Gastrocnemius medialis (tissue), 4 donors: ENCODE measurements around the gene IMPDH1. TPM values are rescaled to one million over a fixed set of nuclear protein-coding genes. Genes with fewer than 3 reads are reported as not detected.

ENCODE experiments used
- ATAC-seq, 2 donors: fragments of 150-250 bp; one replicate each; pipeline ENCODE4 v1.9.1; 2016
- DNase-seq, 2 donors: peaks; one replicate each; pipeline ENCODE4 v3.0.0-alpha.2; 2019
- H3K27ac ChIP-seq, 4 donors: fragments of 200-600 bp; sonication (generic); 1 replicate in 1 of 4; 2 replicates in 3 of 4; pipeline ENCODE4 v1.5.1; 2016 to 2018; ENCODE audit warnings: mild to moderate bottlenecking in 2 of 4, moderate library complexity in 1 of 4
- H3K27me3 ChIP-seq, 3 donors: fragments of 200-600 bp; sonication (generic) in 2 of 3; 1 replicate in 1 of 3; 2 replicates in 2 of 3; pipeline versions ENCODE4 v1.5.1 to v1.6.0; 2016 to 2019; ENCODE audit warnings: mild to moderate bottlenecking in 1 of 3, moderate library complexity in 1 of 3
- H3K36me3 ChIP-seq, 2 donors: fragments of 200-600 bp; sonication (generic) in 1 of 2; one replicate each; pipeline ENCODE4 v1.5.1; 2017 to 2018
- H3K4me1 ChIP-seq, 2 donors: fragments of 200-600 bp; sonication (generic) in 1 of 2; one replicate each; pipeline ENCODE4 v1.5.1; 2016 to 2017; ENCODE audit warnings: mild to moderate bottlenecking in 2 of 2
- H3K4me3 ChIP-seq, 4 donors: fragments of 200-600 bp; sonication (generic) in 3 of 4; 1 replicate in 1 of 4; 2 replicates in 3 of 4; pipeline ENCODE4 v1.5.1; 2016 to 2019; ENCODE audit warnings: mild to moderate bottlenecking in 2 of 4
- H3K9me3 ChIP-seq, 3 donors: fragments of 200-600 bp; sonication (generic) in 2 of 3; 1 replicate in 1 of 3; 2 replicates in 2 of 3; pipeline ENCODE4 v1.5.1; 2016 to 2019
- CTCF ChIP-seq, 5 experiments: fragments of 450-650 bp in 3 of 5; fragments of 200-600 bp in 2 of 5; sonication (generic) in 2 of 5; IDR thresholded peaks in 4 of 5; conservative IDR thresholded peaks in 1 of 5; 1 replicate in 4 of 5; 2 replicates in 1 of 5; pipeline ENCODE4 v1.5.1; 2016 to 2019; ENCODE audit warnings: antibody characterized with exemption in 5 of 5, mild to moderate bottlenecking in 3 of 5, moderate library complexity in 3 of 5
- POLR2A ChIP-seq, 2 donors: fragments of 450-650 bp; IDR thresholded peaks; one replicate each; pipeline ENCODE4 v1.6.1; 2017; ENCODE audit warnings: antibody characterized with exemption in 2 of 2, mild to moderate bottlenecking in 2 of 2, moderate library complexity in 2 of 2
- in situ Hi-C, 4 donors: fragments of 200-750 bp; cut with MboI; loops; one replicate each; pipeline versions ENCODE4 v1.15.0 to v1.8.0; 2017; ENCODE audit warnings: low sequenced_read_pairs in 4 of 4
- intact Hi-C: fragments of 100-400 bp; cut with DNase I; formaldehyde crosslinking; loops from one replicate; pipeline ENCODE4 v1.15.1; 2023; ENCODE audit warnings: low total_unique reads
- total RNA-seq, 4 donors: library from RNA; depleted of rRNA; stranded (reverse); fragments of >200 nt; gene quantifications; one replicate each; pipeline versions ENCODE4 v1.1.0 to v1.2.3, GENCODE V29; 2016

The IMPDH1 gene
- total RNA-seq, 4 donors from 2014 or later = 4.0 to 7.1 (median 4.9) TPM

DNA sequence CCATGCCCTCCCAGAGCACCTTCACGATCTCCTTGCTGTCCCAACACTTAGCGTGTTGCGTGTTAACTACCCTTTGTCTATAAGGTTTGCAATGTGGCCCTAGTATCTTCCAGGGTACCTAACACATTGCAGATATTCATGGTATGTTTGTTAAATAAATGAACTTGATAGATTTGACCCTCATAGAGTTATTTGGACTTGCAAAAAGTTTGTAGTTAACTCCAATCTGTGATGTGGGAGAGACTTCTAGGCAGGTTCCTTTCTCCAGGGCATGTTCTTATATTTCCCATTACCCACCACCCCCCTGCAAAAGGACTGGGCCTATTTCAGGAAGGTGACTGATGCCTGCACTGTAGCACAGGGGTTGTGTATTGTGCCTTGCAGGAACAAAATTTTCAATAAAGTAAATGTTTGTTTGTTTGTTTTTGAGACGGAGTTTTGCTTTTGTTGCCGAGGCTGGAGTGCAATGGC, 46.5 kb upstream of the IMPDH1 start:
- in situ Hi-C loops (loop anchor here in 3 of 4 donors (25.0 kb wide), 2 partner anchors 406 to 431 kb away; partner anchors contain the start of gene ATP6V1F (in 1 of the 3)), intact Hi-C loops (loop anchor here (10.0 kb wide), 2 partner anchors 79 to 871 kb away; partner anchors contain the start of genes ARF5 and GCC1)
- Histone ChIP-seq H3K27me3 (no peaks in the 10 kb centered on the region), H3K4me1 (peaks cover 20 to 22% of the 10 kb centered on the region in 2 donors), H3K4me3 (peak overlapping the region; percentile 71 to 89 (median 84)), H3K9me3 (no peaks in the 10 kb centered on the region), H3K36me3 (no peaks in the 10 kb centered on the region), H3K27ac (peak overlapping the region; percentile 83 to 92 (median 88))
- TF ChIP-seq POLR2A (IDR thresholded peaks at IDR 0.05) (no peak), CTCF (IDR thresholded peaks at IDR 0.05 in 4 of 5, conservative IDR thresholded peaks at IDR 0.05 in 1 of 5) (no peak)
- DNase-seq (no peak), ATAC-seq (no peak)

DNA sequence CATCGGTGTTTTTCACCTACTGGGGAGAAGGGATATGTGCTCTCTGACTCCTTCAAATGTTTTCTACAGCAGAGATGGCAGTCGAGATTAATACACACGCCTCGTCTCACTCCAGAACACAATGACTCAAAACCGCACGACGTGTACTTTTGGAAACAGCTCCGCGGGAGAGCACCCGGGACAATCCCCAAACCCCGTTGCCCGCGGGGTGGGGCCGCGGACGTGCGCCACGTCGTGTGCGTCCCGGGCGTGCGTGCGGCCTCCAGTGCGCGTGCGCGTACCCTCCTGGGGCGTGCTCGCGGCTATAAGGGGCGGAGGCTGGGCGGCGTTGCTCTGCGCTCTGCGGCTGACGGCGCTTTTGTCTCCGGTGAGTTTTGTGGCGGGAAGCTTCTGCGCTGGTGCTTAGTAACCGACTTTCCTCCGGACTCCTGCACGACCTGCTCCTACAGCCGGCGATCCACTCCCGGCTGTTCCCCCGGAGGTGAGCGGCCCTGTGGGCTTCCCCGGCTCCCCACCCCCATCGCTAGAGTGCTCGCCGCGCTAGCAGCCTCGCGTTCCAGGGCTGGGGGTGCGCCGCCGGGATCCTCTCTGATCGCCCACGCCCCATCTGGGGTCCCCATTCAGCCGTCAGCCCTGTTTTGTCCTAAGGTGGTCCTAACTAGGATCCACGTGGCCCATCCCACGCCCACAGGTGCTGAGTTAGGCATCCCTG, 45.9 kb upstream of the IMPDH1 start, which contains the start of gene HILPDA:
Gene HILPDA, plus strand, starts transcription at position 336 of the 712 bp plus-strand sequence. CDS start 1,391 bp downstream, outside the sequence.
- Histone ChIP-seq H3K4me1 (peaks cover 20 to 22% of the 10 kb centered on the region in 2 donors), H3K4me3 (peak within 1 kb of the TSS; percentile 71 to 89 (median 84)), H3K27me3 (no peaks in the 10 kb centered on the region), H3K27ac (peak within 1 kb of the TSS; percentile 83 to 92 (median 88)), H3K36me3 (no peaks in the 10 kb centered on the region), H3K9me3 (no peaks in the 10 kb centered on the region)
- DNase-seq (peak; percentile 83 to 92), ATAC-seq (peak; percentile 84 to 92)
- in situ Hi-C loops (loop anchor here in 3 of 4 donors (25.0 kb wide), 2 partner anchors 407 to 432 kb away; partner anchors contain the start of gene ATP6V1F (in 1 of the 3)), intact Hi-C loops (loop anchor here (2.0 to 10.0 kb wide), 3 partner anchors 47 to 871 kb away; partner anchors contain the start of genes ARF5, GCC1 and IMPDH1)
- TF ChIP-seq CTCF (IDR thresholded peaks at IDR 0.05 in 4 of 5, conservative IDR thresholded peaks at IDR 0.05 in 1 of 5) = no peak
- TF ChIP-seq POLR2A (IDR thresholded peaks at IDR 0.05) = peak; percentile 66 to 80

DNA sequence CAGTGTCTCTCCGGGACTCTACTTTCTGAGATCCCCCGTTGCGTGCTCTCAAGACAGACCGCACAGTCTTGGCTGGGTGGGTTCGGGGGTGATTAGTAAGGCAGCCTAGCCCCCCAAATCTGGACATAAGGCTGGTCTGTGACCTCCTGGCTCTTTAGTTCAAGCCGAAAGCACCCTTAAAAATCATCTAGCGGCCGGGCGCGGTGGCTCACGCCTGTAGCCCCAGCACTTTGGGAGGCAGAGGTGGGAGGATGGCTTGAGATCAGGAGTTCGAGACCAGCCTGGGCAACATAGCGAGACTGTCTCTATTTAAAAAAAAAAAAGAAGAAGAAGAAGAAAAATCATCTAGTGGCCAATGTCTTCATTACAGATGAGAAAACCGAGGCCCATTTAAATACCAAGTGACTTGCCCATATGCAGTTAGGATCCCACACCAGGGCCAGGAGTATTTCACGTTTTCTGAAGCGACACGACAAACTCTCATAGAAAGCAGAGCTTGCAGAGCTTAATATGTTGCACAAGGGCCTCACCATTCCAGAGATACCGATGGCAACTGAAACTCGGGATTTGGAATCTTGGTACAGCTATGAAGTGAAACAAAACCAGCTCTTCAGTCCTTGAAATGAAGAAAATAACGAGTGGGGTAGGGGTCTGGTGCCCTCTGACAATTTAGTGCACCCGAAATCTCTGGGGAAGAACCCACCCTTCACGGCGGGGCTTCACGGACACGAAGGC, 45.2 kb upstream of the IMPDH1 start:
- TF ChIP-seq POLR2A (IDR thresholded peaks at IDR 0.05) (no peak), CTCF (IDR thresholded peaks at IDR 0.05 in 4 of 5, conservative IDR thresholded peaks at IDR 0.05 in 1 of 5) (peak in 1 of 5 experiments; percentile 17)
- peak; percentile 12 to 25 for ATAC-seq
- H3K4me3 ChIP-seq = peak overlapping the region; percentile 71 to 89 (median 84)
- H3K36me3 ChIP-seq = no peaks in the 10 kb centered on the region
- DNase-seq = no peak
- H3K27me3 ChIP-seq = no peaks in the 10 kb centered on the region
- no peaks in the 10 kb centered on the region for H3K9me3 ChIP-seq
- intact Hi-C loops (loop anchor here (2.0 to 10.0 kb wide), 3 partner anchors 46 to 870 kb away; partner anchors contain the start of genes ARF5, GCC1 and IMPDH1), in situ Hi-C loops (loop anchor here in 3 of 4 donors (25.0 kb wide), 2 partner anchors 407 to 432 kb away; partner anchors contain the start of gene ATP6V1F (in 1 of the 3))
- peak overlapping the region; percentile 83 to 92 (median 88) for H3K27ac ChIP-seq
- H3K4me1 ChIP-seq = peaks cover 20 to 22% of the 10 kb centered on the region in 2 donors
